ENCODE data around the gene ASL. TPM values are rescaled to one million over a fixed set of nuclear protein-coding genes. Genes with fewer than 3 reads are reported as not detected.
"Not testable (repeated sequence)": the region's sequence is repeated elsewhere in the genome, so short reads cannot be mapped to it uniquely, and the experiment has no call there.

The ASL gene
- total RNA-seq, 2 donors from 2014 or later, result 19.9 TPM

GRCh38 chr7:66110856-66111255 is 35.2 kb downstream of the ASL start:
- intact Hi-C loops (cut with DNase I), result loop anchor here in 1 of 2 donors (1.0 kb wide), 1 partner anchor 39 kb away; no protein-coding TSS in a partner anchor
- no peak for DNase-seq (ENCODE audit: low spot score)

DNA sequence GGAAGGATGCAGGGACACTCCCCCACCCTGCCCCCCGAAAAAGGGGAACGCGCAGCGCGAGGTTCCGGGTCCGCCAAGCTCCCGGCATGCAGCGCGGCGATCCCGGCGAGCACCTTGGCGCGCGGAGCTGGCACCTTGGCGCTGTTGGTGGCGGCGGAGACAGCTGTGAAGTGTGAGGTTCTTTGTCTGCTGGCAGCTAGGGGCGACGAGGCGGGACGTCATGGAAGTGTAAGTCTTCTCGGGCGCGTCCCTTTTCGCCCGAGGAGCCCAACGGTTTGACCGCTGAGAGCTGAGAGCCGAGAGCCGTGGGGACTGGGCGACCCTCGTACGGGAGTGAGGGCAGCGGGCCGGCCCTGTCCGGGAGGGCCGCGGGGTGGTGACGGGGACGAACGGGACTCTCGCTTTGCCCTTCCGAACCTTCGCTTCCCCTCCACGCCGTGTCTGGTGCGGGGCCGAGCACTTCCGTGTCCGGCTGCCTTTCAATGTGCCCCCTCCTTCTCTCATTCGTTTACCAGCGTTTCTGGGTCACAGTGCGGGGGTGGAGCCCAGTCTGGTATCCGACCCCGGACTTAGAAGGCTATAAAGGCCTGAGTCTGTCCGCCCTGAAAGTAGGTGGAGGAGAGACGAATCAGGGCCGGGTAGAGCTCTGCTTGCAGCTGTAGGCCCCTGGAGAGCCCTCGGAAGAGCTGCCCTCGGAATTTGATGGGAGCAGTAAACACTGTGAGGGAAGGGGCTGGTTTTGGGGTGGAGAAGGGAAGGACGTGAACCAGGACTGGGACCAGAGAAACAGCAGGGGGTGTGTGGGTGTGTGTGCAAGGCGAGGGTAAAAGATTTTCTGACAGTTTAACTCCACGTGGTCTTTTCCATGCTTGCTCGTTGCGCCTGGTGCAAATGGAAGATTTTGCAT is 39.4 kb downstream of the ASL start, which contains the start of gene CRCP:
Gene CRCP (plus strand): TSS at position 105 of the 907 bp plus-strand sequence. CDS start 116 bp downstream, at position 221.
- intact Hi-C loops (cut with DNase I), result no loop called here
- DNase-seq (ENCODE audit: low spot score), result peak; percentile 94

DNA sequence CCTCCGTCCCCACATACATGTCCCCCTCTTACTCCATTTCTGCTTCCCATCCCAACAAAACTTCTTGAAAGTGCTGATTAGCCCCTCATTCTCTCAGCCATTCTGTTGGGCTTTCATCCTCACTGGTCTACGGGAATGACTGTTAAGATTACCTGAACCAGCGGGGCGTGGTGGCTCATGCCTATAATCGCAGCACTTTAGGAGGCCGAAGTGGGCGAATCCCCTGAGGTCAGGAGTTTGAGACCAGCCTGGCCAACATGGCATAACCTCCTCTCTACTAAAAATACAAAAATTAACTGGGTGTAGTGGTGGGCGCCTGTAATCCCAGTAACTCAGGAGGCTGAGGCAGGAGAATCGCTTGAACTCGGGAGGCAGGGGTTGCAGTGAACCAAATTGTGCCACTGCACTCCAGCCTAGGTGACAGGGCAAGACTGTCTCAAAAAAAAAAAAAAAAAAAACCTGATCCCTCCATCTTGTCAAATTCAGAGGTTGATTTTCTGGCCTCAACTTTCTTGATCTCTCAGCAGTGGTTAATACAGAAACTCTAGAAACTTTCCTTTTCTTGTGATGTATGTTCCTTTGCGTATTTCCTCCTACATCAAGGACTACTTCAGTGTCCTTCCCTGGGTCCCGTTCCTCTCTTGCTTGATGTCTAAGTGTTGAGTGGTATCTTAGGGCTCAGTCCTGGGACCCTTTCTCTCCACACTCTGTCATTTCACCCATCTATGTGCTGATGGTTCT is 41.2 kb downstream of the ASL start:
- intact Hi-C loops (cut with DNase I); DNase-seq (ENCODE audit: low spot score): not testable (repeated sequence)

- DNase-seq (ENCODE audit: low spot score), result no peak
- intact Hi-C loops (cut with DNase I), result no loop called here
Observed at GRCh38 chr7:66118603-66119002, 43.0 kb downstream of the ASL start.

GRCh38 chr7:66119245-66119850 is 43.7 kb downstream of the ASL start:
- intact Hi-C loops (cut with DNase I), result no loop called here
- DNase-seq (ENCODE audit: low spot score), result no peak

GRCh38 chr7:66123175-66123528 is 47.5 kb downstream of the ASL start:
- intact Hi-C loops (cut with DNase I), result no loop called here
- DNase-seq (ENCODE audit: low spot score), result no peak

DNA sequence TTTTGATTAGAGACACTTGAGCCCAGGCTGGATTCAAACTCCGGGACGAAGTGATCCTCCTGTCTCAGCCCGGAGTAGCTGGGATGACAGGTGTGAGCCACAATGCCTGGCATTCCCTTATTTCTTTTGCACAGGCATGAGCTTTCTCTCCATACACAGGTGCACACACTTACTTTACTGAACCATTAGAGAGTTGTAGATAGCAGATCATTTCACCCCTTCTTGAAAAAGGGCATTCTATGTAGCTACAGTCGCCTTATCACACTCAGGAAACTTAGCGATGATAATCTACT is 48.9 kb downstream of the ASL start:
- DNase-seq (ENCODE audit: low spot score); intact Hi-C loops (cut with DNase I): not testable (repeated sequence)

DNA sequence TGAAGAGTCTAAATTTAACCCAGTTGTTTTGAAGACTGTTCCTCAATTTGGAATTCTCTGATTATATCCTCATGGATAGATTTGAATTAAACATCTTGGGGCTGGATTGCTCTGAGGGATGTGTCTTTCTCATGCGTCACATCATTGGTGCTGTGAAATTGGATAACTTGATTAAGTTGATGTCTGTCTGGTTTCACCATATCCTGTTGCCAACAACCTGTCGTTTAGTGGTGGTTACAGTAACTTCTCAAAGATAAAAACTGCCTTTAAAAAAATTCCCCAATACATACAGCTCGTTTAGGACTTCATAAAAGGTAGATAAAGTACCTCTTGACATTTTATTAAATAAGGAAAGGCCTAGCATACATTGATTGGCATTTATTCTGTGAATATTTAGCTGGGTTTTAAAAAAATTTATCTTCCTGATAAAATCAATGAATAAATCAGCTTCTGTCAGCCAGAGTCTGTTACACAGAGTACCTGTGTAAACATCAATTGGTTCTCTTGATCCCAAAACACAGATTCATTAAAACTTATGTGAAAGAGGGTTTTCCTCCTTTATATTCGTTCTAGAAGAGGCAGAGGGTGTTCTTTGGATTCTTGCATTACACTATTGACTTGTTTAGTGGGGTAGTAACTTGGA is 49.6 kb downstream of the ASL start:
- intact Hi-C loops (cut with DNase I), result no loop called here
- DNase-seq (ENCODE audit: low spot score), result no peak

GRCh38 chr7:66125781-66126352 is 50.2 kb downstream of the ASL start:
- DNase-seq (ENCODE audit: low spot score); intact Hi-C loops (cut with DNase I): not testable (repeated sequence)

GRCh38 chr7:66127172-66127571 is 51.6 kb downstream of the ASL start:
- DNase-seq (ENCODE audit: low spot score); intact Hi-C loops (cut with DNase I): not testable (repeated sequence)

DNA sequence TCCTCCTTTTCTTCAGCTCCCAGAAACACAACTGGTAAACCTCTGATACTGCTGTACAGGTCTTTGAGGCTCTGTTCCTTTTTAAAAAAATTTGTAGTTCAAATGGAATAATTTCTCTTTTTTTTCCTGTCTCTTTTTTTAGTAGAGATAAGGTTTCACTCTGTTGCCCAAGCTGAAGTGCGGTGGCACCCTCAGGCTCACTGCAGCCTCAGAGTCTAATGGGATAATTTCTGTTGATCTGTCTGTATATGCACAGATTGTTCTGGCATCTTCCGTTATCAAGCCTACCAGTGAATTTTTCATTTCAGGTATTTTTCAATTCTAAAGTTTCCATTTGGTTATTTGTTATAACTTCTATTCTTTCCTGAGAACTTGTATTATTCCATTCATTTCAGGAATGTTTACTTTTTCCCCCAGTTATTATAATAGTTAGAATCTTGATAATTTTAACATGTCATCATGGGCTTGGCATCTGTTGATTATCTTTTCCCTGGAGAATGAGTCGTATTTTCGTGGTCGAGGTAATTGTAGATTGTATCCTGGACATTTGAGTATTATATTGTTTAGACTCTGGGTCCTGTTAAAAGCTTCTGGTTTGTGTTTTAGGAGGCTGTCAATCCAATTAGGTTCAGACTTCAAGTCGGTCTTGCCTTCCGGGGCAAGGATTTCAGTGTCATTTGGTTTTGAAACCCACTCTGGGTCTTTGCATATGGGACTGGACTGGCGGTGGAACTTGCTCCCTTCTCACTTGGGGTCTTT is 63.6 kb downstream of the ASL start:
- intact Hi-C loops (cut with DNase I), result no loop called here
- DNase-seq (ENCODE audit: low spot score), result no peak

DNA sequence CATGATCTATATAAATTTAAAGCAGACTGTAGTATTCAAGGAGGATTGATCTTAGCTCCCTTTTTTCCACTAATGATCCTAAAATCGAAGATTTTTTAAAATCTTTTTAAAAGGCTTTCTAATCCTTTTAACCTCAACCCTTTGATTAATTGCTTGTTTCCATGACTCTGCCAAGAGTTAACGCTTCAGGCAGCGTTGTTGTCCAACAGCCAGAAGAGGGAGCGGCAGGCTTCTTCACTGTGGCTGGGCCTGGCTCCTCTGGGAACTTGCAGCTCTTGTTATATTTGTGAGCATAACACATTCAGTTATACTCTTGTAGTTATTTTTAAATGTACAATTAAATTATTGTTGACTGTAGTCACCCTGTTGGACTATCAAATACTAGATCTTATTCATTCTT is 65.3 kb downstream of the ASL start:
- peak; percentile 90 for DNase-seq (ENCODE audit: low spot score)
- intact Hi-C loops (cut with DNase I), result no loop called here

DNA sequence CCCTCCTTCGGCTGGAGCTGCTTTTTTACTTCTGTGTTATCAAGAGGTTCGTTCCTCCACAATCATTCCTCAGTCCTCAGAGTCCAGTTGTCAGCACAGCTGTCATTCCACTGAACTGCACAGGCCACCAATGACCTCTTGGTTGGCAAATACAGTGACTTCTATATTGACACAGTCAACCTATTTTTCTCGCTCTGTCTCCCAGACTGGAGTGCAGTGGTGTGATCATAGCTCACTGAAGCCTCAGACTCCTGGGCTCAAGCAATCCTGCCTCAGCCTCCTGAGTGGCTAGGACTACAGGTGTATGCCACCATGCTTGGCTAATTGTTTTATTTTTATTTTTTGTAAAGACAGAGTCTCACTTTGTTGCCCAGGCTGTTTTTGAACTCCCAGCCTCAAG is 66.7 kb downstream of the ASL start:
- intact Hi-C loops (cut with DNase I), result no loop called here

DNA sequence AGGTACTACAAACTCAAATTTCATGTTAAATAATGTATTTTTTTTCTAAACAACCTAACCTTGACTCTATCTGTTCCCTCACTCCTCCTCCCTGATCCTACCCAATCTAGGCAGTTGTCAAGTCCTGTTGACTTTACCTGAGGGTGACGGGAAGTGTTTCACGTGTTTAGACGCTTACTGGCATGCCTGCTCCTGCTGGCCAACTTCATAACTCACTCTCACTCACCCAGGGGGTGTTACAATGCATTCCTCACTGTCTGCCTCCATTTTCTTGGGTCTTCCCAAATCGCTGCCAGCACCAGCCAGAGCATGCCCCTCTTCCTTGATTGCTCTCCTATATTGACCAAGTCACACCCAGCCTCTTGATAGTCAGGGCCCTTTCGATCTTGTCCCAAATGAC is 67.4 kb downstream of the ASL start:
- no peak for DNase-seq (ENCODE audit: low spot score)
- intact Hi-C loops (cut with DNase I), result no loop called here

More for the DNA sequence above, 66.7 kb downstream of the ASL start:
- no peak for DNase-seq (ENCODE audit: low spot score)

Other genes starting within 250 kb of the ASL start
- 10 to 100 TPM; 20.6 to 27.4 TPM for gene VKORC1L1, start 202.7 kb upstream of the ASL start, total RNA-seq
- gene GUSB, start 93.6 kb upstream of the ASL start, total RNA-seq, result 10 to 100 TPM; 22.5 to 38.4 TPM
- 10 to 100 TPM; 28.1 to 28.3 TPM for gene CRCP, start 39.0 kb downstream of the ASL start, total RNA-seq
- gene TPST1, start 129.5 kb downstream of the ASL start, total RNA-seq, result 10 to 100 TPM; 21.4 to 32.5 TPM